ENCODE data around the gene KLHL40. TPM values are rescaled to one million over a fixed set of nuclear protein-coding genes. Genes with fewer than 3 reads are reported as not detected.
A peak's percentile ranks its signal among the peaks of the same experiment; 100 is the strongest.

Gene KLHL40
- total and polyA plus RNA-seq, 7 experiments from 2014 or later, result not detected

DNA sequence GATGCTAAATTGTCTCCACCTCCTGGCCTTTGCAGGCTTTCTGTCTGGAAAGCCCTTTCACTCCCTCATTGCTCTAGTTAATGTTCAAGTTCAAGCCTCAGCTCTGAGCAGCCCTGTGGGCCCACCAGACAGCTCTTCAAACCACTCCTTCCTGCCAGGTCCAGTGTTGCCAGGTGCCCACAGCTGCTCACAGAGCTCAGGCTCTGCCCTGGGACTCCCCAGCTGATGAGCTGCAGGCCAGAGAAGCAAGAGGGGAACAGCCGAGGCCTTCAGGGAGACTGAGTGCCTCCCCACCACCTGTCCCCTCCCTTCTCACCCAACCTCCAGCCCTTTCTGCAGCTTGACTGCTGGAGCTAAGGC is 33.1 kb upstream of the KLHL40 start:
- Mint-ChIP-seq H3K4me1 (peaks cover 9 to 24% (median 12%) of the 10 kb centered on the region in 7 donors), H3K9me3 (no peaks in the 10 kb centered on the region), H3K4me3 (peak overlapping the region in 1 of 10 donors; percentile 21), H3K27ac (peak overlapping the region in 2 of 9 donors; percentile 33 to 56), H3K27me3 (peaks cover 0 to 4% (median 0%) of the 10 kb centered on the region in 5 donors), H3K36me3 (peaks cover 0 to 8% (median 0%) of the 10 kb centered on the region in 5 donors)
- H3K4me1 ChIP-seq (ENCODE audit: control insufficient read depth in 2 of 2, insufficient read depth in 2 of 2, low read length in 2 of 2), result peaks cover 5 to 12% of the 10 kb centered on the region in 2 donors
- POLR2A ChIA-PET, result interaction anchor here (0.8 to 1.4 kb wide), 3 partner anchors 31 to 1103 kb away, joined by 3 read pairs; no protein-coding TSS in a partner anchor
- no peaks in the 10 kb centered on the region for H3K9me3 ChIP-seq (ENCODE audit: control insufficient read depth in 2 of 3, low read length in 3 of 3)
- DNase-seq (no peak), ATAC-seq (no peak)
- H3K27ac ChIP-seq (ENCODE audit: low read depth, low read length), result no peak overlapping the region
- H3K4me3 ChIP-seq (ENCODE audit: low read length), result no peak overlapping the region
- peaks cover 0 to 15% (median 5%) of the 10 kb centered on the region in 3 experiments for H3K36me3 ChIP-seq (ENCODE audit: control insufficient read depth in 2 of 3, insufficient read depth in 3 of 3, low read length in 3 of 3)
- intact Hi-C loops (cut with micrococcal nuclease), result loop anchor here in 1 of 2 donors (1.0 to 5.0 kb wide), 2 partner anchors 14 to 150 kb away; partner anchors contain the start of gene VIPR1
- no peaks in the 10 kb centered on the region for H3K27me3 ChIP-seq (ENCODE audit: control insufficient read depth in 2 of 2, insufficient read depth in 2 of 2, low read length in 2 of 2)
- CTCF ChIA-PET, result interaction anchor here (0.6 kb wide), 1 partner anchor 22 kb away, joined by 3 read pairs; no protein-coding TSS in a partner anchor

GRCh38 chr3:42652611-42653302 is 32.6 kb upstream of the KLHL40 start:
- Mint-ChIP-seq H3K9me3 (no peaks in the 10 kb centered on the region), H3K27ac (peak overlapping the region in 3 of 9 donors; percentile 32 to 57 (median 48)), H3K4me3 (peak overlapping the region in 9 of 10 donors; percentile 66 to 91 (median 82)), H3K4me1 (peaks cover 9 to 22% (median 12%) of the 10 kb centered on the region in 7 donors), H3K27me3 (peaks cover 0 to 4% (median 0%) of the 10 kb centered on the region in 5 donors), H3K36me3 (peaks cover 0 to 7% (median 0%) of the 10 kb centered on the region in 5 donors)
- no peaks in the 10 kb centered on the region for H3K9me3 ChIP-seq (ENCODE audit: control insufficient read depth in 2 of 3, low read length in 3 of 3)
- H3K27ac ChIP-seq (ENCODE audit: low read depth, low read length), result no peak overlapping the region
- H3K4me1 ChIP-seq (ENCODE audit: control insufficient read depth in 2 of 2, insufficient read depth in 2 of 2, low read length in 2 of 2), result peaks cover 5 to 12% of the 10 kb centered on the region in 2 donors
- ChIA-PET POLR2A (interaction anchor here (1.1 kb wide), 1 partner anchor 59 kb away, joined by 3 read pairs; no protein-coding TSS in a partner anchor), CTCF (interaction anchor here (0.6 kb wide), 1 partner anchor 22 kb away, joined by 3 read pairs; no protein-coding TSS in a partner anchor)
- intact Hi-C loops (cut with micrococcal nuclease), result loop anchor here in 1 of 2 donors (1.0 to 5.0 kb wide), 2 partner anchors 14 to 150 kb away; partner anchors contain the start of gene VIPR1
- H3K36me3 ChIP-seq (ENCODE audit: control insufficient read depth in 2 of 3, insufficient read depth in 3 of 3, low read length in 3 of 3), result peaks cover 0 to 10% (median 0%) of the 10 kb centered on the region in 3 experiments
- no peaks in the 10 kb centered on the region for H3K27me3 ChIP-seq (ENCODE audit: control insufficient read depth in 2 of 2, insufficient read depth in 2 of 2, low read length in 2 of 2)
- ATAC-seq (peak; percentile 76), DNase-seq (no peak)
- H3K4me3 ChIP-seq (ENCODE audit: low read length), result no peak overlapping the region

DNA sequence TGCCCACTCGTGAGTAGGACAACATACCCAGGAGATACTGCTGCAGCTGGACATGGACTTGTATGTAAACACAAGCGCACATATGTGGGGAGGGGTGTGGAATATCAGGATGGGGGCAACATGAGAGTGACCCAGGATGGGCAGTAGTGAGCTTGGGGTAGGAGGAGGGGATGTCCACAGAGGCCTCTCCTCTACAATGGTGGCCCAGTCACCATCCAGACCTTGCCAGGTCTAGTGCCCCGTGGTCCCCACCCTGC is 32.1 kb upstream of the KLHL40 start:
- Histone ChIP-seq H3K36me3 (ENCODE audit: control insufficient read depth in 2 of 3, insufficient read depth in 3 of 3, low read length in 3 of 3) (peaks cover 0 to 5% (median 0%) of the 10 kb centered on the region in 3 experiments), H3K4me3 (ENCODE audit: low read length) (no peak overlapping the region), H3K27me3 (ENCODE audit: control insufficient read depth in 2 of 2, insufficient read depth in 2 of 2, low read length in 2 of 2) (no peaks in the 10 kb centered on the region), H3K9me3 (ENCODE audit: control insufficient read depth in 2 of 3, low read length in 3 of 3) (no peaks in the 10 kb centered on the region), H3K27ac (ENCODE audit: low read depth, low read length) (no peak overlapping the region), H3K4me1 (ENCODE audit: control insufficient read depth in 2 of 2, insufficient read depth in 2 of 2, low read length in 2 of 2) (peaks cover 5 to 12% of the 10 kb centered on the region in 2 donors)
- DNase-seq (no peak), ATAC-seq (no peak)
- ChIA-PET CTCF (no interaction called here), POLR2A (no interaction called here)
- peak overlapping the region in 3 of 9 donors; percentile 32 to 57 (median 48) for H3K27ac Mint-ChIP-seq
- peaks cover 9 to 19% (median 12%) of the 10 kb centered on the region in 7 donors for H3K4me1 Mint-ChIP-seq
- peaks cover 0 to 4% (median 0%) of the 10 kb centered on the region in 5 donors for H3K27me3 Mint-ChIP-seq
- peak overlapping the region; percentile 64 to 91 (median 79) for H3K4me3 Mint-ChIP-seq
- no peaks in the 10 kb centered on the region for H3K9me3 Mint-ChIP-seq
- intact Hi-C loops (cut with micrococcal nuclease), result loop anchor here in 1 of 2 donors (5.0 kb wide), 1 partner anchor 151 kb away; the partner anchor contains the start of gene VIPR1
- peaks cover 0 to 7% (median 0%) of the 10 kb centered on the region in 5 donors for H3K36me3 Mint-ChIP-seq

- Mint-ChIP-seq H3K27me3 (peaks cover 0 to 4% (median 0%) of the 10 kb centered on the region in 5 donors), H3K4me3 (peak within 1 kb of the TSS; percentile 64 to 91 (median 82)), H3K27ac (peak within 1 kb of the TSS in 5 of 9 donors; percentile 24 to 77 (median 57)), H3K9me3 (no peaks in the 10 kb centered on the region), H3K4me1 (peaks cover 9 to 19% (median 12%) of the 10 kb centered on the region in 7 donors), H3K36me3 (peaks cover 0 to 6% (median 0%) of the 10 kb centered on the region in 5 donors)
- no peaks in the 10 kb centered on the region for H3K27me3 ChIP-seq (ENCODE audit: control insufficient read depth in 2 of 2, insufficient read depth in 2 of 2, low read length in 2 of 2)
- intact Hi-C loops (cut with micrococcal nuclease), result loop anchor here (2.0 to 5.0 kb wide), 2 partner anchors 15 to 151 kb away; partner anchors contain the start of gene VIPR1 (in 1 of the 2)
- ChIA-PET CTCF (no interaction called here), POLR2A (interaction anchor here (1.4 kb wide), 1 partner anchor 53 kb away, joined by 6 read pairs; the partner anchor contains the start of gene NKTR)
- DNase-seq, result peak in 1 of 9 donors; percentile 16
- H3K4me1 ChIP-seq (ENCODE audit: control insufficient read depth in 2 of 2, insufficient read depth in 2 of 2, low read length in 2 of 2), result peaks cover 5 to 12% of the 10 kb centered on the region in 2 donors
- ATAC-seq, result peak; percentile 25
- H3K36me3 ChIP-seq (ENCODE audit: control insufficient read depth in 2 of 3, insufficient read depth in 3 of 3, low read length in 3 of 3), result peaks cover 0 to 5% (median 0%) of the 10 kb centered on the region in 3 experiments
- H3K9me3 ChIP-seq (ENCODE audit: control insufficient read depth in 2 of 3, low read length in 3 of 3), result no peaks in the 10 kb centered on the region
- peak within 1 kb of the TSS; percentile 47 for H3K4me3 ChIP-seq (ENCODE audit: low read length)
- peak within 1 kb of the TSS; percentile 31 for H3K27ac ChIP-seq (ENCODE audit: low read depth, low read length)
These were observed 31.6 kb upstream of the KLHL40 start, which contains the start of gene ZBTB47 for GRCh38 chr3:42653560-42654330. Gene ZBTB47 (plus strand): TSS chr3:42653697. CDS start chr3:42658356, 4,659 bp downstream.

DNA sequence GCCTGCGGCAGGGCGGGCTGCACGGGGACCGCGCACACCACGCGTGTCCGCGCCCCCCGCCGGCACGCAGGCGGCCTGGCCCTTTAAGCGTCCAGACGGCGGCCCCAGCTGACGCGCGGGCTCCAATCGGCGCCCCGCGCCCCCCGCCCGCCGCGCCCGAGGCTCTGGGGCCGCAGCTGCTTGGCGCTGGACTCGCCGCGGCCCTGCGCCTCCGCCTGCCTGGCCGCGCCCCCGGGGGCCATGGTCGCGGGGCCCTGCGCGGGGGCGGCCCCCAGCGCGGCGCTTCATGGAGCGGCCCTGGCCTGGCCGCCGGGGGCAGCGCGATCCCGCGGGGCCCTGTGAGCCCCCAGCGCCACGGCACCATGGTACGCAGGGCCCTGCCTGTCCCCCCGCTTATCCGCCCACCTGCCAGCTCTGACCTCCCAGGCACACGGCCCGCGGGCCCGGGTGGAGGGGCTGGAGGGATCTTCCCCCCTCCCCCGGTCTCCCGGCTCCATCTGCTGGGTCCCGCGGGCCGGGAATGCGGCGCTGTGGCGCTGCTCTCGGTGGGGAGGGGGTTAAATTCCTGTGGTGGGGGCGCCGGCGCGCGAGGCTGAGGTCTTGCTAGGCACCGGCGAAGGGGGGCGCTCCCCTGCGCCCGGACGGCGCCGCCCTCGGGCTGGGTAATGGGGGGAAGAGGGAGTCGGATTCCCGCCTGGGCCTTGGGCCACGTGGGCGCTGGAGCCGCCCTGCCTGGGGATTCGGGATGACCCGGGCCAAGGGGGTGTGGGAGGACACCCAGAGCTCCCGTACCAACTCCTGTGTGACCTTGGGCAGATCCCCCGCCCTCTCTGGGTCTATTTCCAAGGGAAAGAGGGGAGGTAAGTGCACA is 30.8 kb upstream of the KLHL40 start:
- ChIA-PET CTCF (no interaction called here), POLR2A (interaction anchor here (1.4 kb wide), 1 partner anchor 54 kb away, joined by 6 read pairs; the partner anchor contains the start of gene NKTR)
- no peaks in the 10 kb centered on the region for H3K36me3 Mint-ChIP-seq
- no peak for DNase-seq
- H3K27me3 ChIP-seq (ENCODE audit: control insufficient read depth in 2 of 2, insufficient read depth in 2 of 2, low read length in 2 of 2), result no peaks in the 10 kb centered on the region
- peak; percentile 50 for ATAC-seq
- H3K4me3 Mint-ChIP-seq, result peak overlapping the region in 9 of 10 donors; percentile 25 to 91 (median 62)
- intact Hi-C loops (cut with micrococcal nuclease), result loop anchor here (2.0 to 5.0 kb wide), 3 partner anchors 16 to 152 kb away; partner anchors contain the start of gene VIPR1 (in 1 of the 2)
- peak overlapping the region; percentile 47 for H3K4me3 ChIP-seq (ENCODE audit: low read length)
- H3K27me3 Mint-ChIP-seq, result peaks cover 0 to 4% (median 0%) of the 10 kb centered on the region in 5 donors
- H3K27ac Mint-ChIP-seq, result peak overlapping the region in 1 of 9 donors; percentile 42
- H3K27ac ChIP-seq (ENCODE audit: low read depth, low read length), result peak overlapping the region; percentile 31
- peaks cover 9 to 21% (median 12%) of the 10 kb centered on the region in 7 donors for H3K4me1 Mint-ChIP-seq
- H3K9me3 ChIP-seq (ENCODE audit: control insufficient read depth in 2 of 3, low read length in 3 of 3), result no peaks in the 10 kb centered on the region
- H3K9me3 Mint-ChIP-seq, result no peaks in the 10 kb centered on the region
- peaks cover 0 to 5% (median 0%) of the 10 kb centered on the region in 3 experiments for H3K36me3 ChIP-seq (ENCODE audit: control insufficient read depth in 2 of 3, insufficient read depth in 3 of 3, low read length in 3 of 3)
- H3K4me1 ChIP-seq (ENCODE audit: control insufficient read depth in 2 of 2, insufficient read depth in 2 of 2, low read length in 2 of 2), result peaks cover 5 to 12% of the 10 kb centered on the region in 2 donors

Data from naive thymus-derived CD4-positive, alpha-beta T cell (primary cell).